Transverse colon (tissue), 4 donors: ENCODE measurements around the gene ZNF500. TPM values are rescaled to one million over a fixed set of nuclear protein-coding genes. Genes with fewer than 3 reads are reported as not detected.

Source experiments
- DNase-seq: peaks from one replicate; pipeline ENCODE4 v3.0.0-alpha.2; 2019
- H3K27ac ChIP-seq, 4 donors: fragments of 200-600 bp; sonication (generic); 2 replicates each; pipeline ENCODE4 v1.5.1; 2016 to 2018; ENCODE audit warnings: inconsistent platforms in 4 of 4
- H3K27me3 ChIP-seq: fragments of 200-600 bp; sonication (generic); 2 replicates; pipeline ENCODE4 v1.5.1; 2017; ENCODE audit warnings: inconsistent platforms
- H3K36me3 ChIP-seq, 4 donors: fragments of 200-600 bp; sonication (generic); 2 replicates each; pipeline ENCODE4 v1.5.1; 2017 to 2019; ENCODE audit warnings: inconsistent platforms in 4 of 4
- H3K4me1 ChIP-seq, 4 donors: fragments of 200-600 bp; sonication (generic); 2 replicates each; pipeline ENCODE4 v1.5.1; 2017 to 2020; ENCODE audit warnings: inconsistent platforms in 4 of 4
- H3K4me3 ChIP-seq, 4 donors: fragments of 200-600 bp; sonication (generic); 1 replicate in 1 of 4; 2 replicates in 3 of 4; pipeline versions ENCODE4 v1.5.1 to v1.6.1; 2017 to 2019; ENCODE audit warnings: inconsistent platforms in 4 of 4
- H3K9me3 ChIP-seq, 2 donors: fragments of 200-600 bp; sonication (generic); 2 replicates each; pipeline ENCODE4 v1.5.1; 2017 to 2019; ENCODE audit warnings: inconsistent platforms in 2 of 2
- CTCF ChIP-seq, 5 experiments: fragments of 200-600 bp in 3 of 5; fragments of 450-650 bp in 2 of 5; sonication (generic) in 3 of 5; IDR thresholded peaks; 1 replicate in 2 of 5; 2 replicates in 3 of 5; pipeline ENCODE4 v1.5.1; 2016 to 2017; ENCODE audit warnings: antibody characterized with exemption in 5 of 5, inconsistent platforms in 3 of 5, mild to moderate bottlenecking in 2 of 5, moderate library complexity in 1 of 5
- EP300 ChIP-seq: sonication (generic); formaldehyde crosslinking; IDR thresholded peaks from one replicate; pipeline ENCODE4 v1.6.1; 2017; ENCODE audit warnings: antibody characterized with exemption, low read depth
- POLR2A ChIP-seq: fragments of 450-650 bp; IDR thresholded peaks from one replicate; pipeline ENCODE4 v1.6.1; 2016; ENCODE audit warnings: antibody characterized with exemption, mild to moderate bottlenecking, moderate library complexity
- POLR2AphosphoS5 ChIP-seq, 3 donors: sonication (generic); formaldehyde crosslinking; IDR thresholded peaks; one replicate each; pipeline ENCODE4 v1.6.1; 2016; ENCODE audit warnings: antibody characterized with exemption in 3 of 3
- WGBS, 2 donors: methylation state at CpG; one replicate each; pipeline ENCODE4 v1.1.5; 2018; ENCODE audit warnings: low coverage in 1 of 2; 5-methylcytosine and 5-hydroxymethylcytosine counted together
- in situ Hi-C, 4 donors: fragments of 200-750 bp; cut with MboI; loops; one replicate each; pipeline versions ENCODE4 v1.15.0 to v1.15.1; 2017; ENCODE audit warnings: low sequenced_read_pairs in 3 of 4, low pct_ligation_motif_present in 1 of 4, low pct_unique_long_range_greater_than_20kb in 1 of 4
- intact Hi-C: fragments of 100-400 bp; cut with DNase I; formaldehyde crosslinking; loops from one replicate; pipeline ENCODE4 v1.15.1; 2023; ENCODE audit warnings: low total_unique reads
- total RNA-seq, 4 donors: library from RNA; depleted of rRNA; stranded (reverse); fragments of >200 nt; gene quantifications; one replicate each; pipeline ENCODE4 v1.1.0, GENCODE V29; 2016

Gene ZNF500
- total RNA-seq, 4 donors from 2014 or later, result 9.7 to 31.2 (median 11.6) TPM

GRCh38 chr16:4726616-4727015 is 40.3 kb downstream of the ZNF500 start:
- H3K27me3 ChIP-seq, result no peaks in the 10 kb centered on the region
- H3K4me1 ChIP-seq, result no peaks in the 10 kb centered on the region
- WGBS, 2 donors, result 95% methylated on average over 18 of the region's 18 CpGs; no CpG with 5 or more reads in 1 of the 2 donors
- intact Hi-C loops (no loop called here), in situ Hi-C loops (no loop called here)
- DNase-seq, result no peak
- no peak overlapping the region for H3K4me3 ChIP-seq
- H3K27ac ChIP-seq, result no peak overlapping the region
- peaks cover 0 to 20% (median 10%) of the 10 kb centered on the region in 4 donors for H3K36me3 ChIP-seq
- no peaks in the 10 kb centered on the region for H3K9me3 ChIP-seq
- TF ChIP-seq POLR2AphosphoS5 (IDR thresholded peaks at IDR 0.05), result no peak
- TF ChIP-seq POLR2A, result no peak
- no peak for TF ChIP-seq EP300
- no peak for TF ChIP-seq CTCF (IDR thresholded peaks at IDR 0.05)

- H3K4me3 ChIP-seq, result no peak overlapping the region
- H3K36me3 ChIP-seq, result peaks cover 0 to 21% (median 10%) of the 10 kb centered on the region in 4 donors
- DNase-seq, result no peak
- in situ Hi-C loops, result no loop called here
- intact Hi-C loops, result no loop called here
- H3K9me3 ChIP-seq, result no peaks in the 10 kb centered on the region
- no peaks in the 10 kb centered on the region for H3K27me3 ChIP-seq
- 89 to 91% methylated on average over 10 to 11 of the region's 11 CpGs for WGBS, 2 donors
- H3K4me1 ChIP-seq, result no peaks in the 10 kb centered on the region
- TF ChIP-seq EP300 (no peak), POLR2A (no peak), POLR2AphosphoS5 (IDR thresholded peaks at IDR 0.05) (no peak), CTCF (IDR thresholded peaks at IDR 0.05) (no peak)
- H3K27ac ChIP-seq, result no peak overlapping the region
These were observed 42.2 kb downstream of the ZNF500 start for GRCh38 chr16:4724661-4725270.

- Histone ChIP-seq H3K4me3 (no peak overlapping the region), H3K9me3 (no peaks in the 10 kb centered on the region), H3K27me3 (no peaks in the 10 kb centered on the region), H3K4me1 (no peaks in the 10 kb centered on the region), H3K36me3 (peaks cover 0 to 16% (median 3%) of the 10 kb centered on the region in 4 donors), H3K27ac (no peak overlapping the region)
- 94% methylated on average over 5 to 14 of the region's 14 CpGs for WGBS, 2 donors
- in situ Hi-C loops (no loop called here), intact Hi-C loops (no loop called here)
- TF ChIP-seq EP300, result no peak
- no peak for TF ChIP-seq POLR2A
- no peak for TF ChIP-seq CTCF (IDR thresholded peaks at IDR 0.05)
- no peak for TF ChIP-seq POLR2AphosphoS5 (IDR thresholded peaks at IDR 0.05)
- no peak for DNase-seq
These were observed 43.7 kb downstream of the ZNF500 start for GRCh38 chr16:4723071-4723767.

GRCh38 chr16:4718466-4718865 is 48.5 kb downstream of the ZNF500 start:
- DNase-seq, result no peak
- H3K4me3 ChIP-seq, result no peak overlapping the region
- no peaks in the 10 kb centered on the region for H3K27me3 ChIP-seq
- in situ Hi-C loops (no loop called here), intact Hi-C loops (no loop called here)
- H3K27ac ChIP-seq, result no peak overlapping the region
- H3K4me1 ChIP-seq, result no peaks in the 10 kb centered on the region
- TF ChIP-seq POLR2AphosphoS5 (IDR thresholded peaks at IDR 0.05), result no peak
- no peaks in the 10 kb centered on the region for H3K9me3 ChIP-seq
- 74% methylated on average over 5 of the region's 5 CpGs; no CpG with 5 or more reads in 1 of the 2 donors for WGBS, 2 donors
- peaks cover 0 to 18% (median 0%) of the 10 kb centered on the region in 4 donors for H3K36me3 ChIP-seq
